WTC11 (cell line): Measurements from ENCODE around the gene MICAL3.

Experiments
- AR ChIP-seq: fragments of 250-450 bp; sonication (Bioruptor Pico); IDR thresholded peaks from 2 replicates; pipeline ENCODE4 v1.9.0; 2021; ENCODE audit warnings: mild to moderate bottlenecking
- CREB1 ChIP-seq: sonication (generic); formaldehyde crosslinking; IDR thresholded peaks from 2 replicates; pipeline ENCODE4 v1.8.0; 2023; ENCODE audit warnings: mild to moderate bottlenecking, missing genetic modification reagents
- CREM ChIP-seq: sonication (generic); formaldehyde crosslinking; IDR thresholded peaks from 2 replicates; pipeline ENCODE4 v1.8.1; 2022; ENCODE audit warnings: mild to moderate bottlenecking, missing genetic modification reagents, moderate library complexity
- HMGXB4 ChIP-seq: sonication (generic); formaldehyde crosslinking; IDR thresholded peaks from 2 replicates; pipeline ENCODE4 v1.8.1; 2023; ENCODE audit warnings: mild to moderate bottlenecking, moderate library complexity, missing genetic modification reagents
- JUN ChIP-seq: sonication (generic); formaldehyde crosslinking; IDR thresholded peaks from 2 replicates; pipeline ENCODE4 v1.8.0; 2023; ENCODE audit warnings: mild to moderate bottlenecking, missing genetic modification reagents
- ZNF317 ChIP-seq: sonication (generic); formaldehyde crosslinking; IDR thresholded peaks from 2 replicates; pipeline ENCODE4 v1.8.1; 2023; ENCODE audit warnings: low read depth, mild to moderate bottlenecking, moderate library complexity, missing genetic modification reagents, borderline replicate concordance
- ZNF671 ChIP-seq: fragments of 250-450 bp; sonication (Bioruptor Pico); IDR thresholded peaks from 2 replicates; pipeline ENCODE4 v1.8.0; 2021; ENCODE audit warnings: mild to moderate bottlenecking
- TF ChIP-seq, protein P1 (sequence below): fragments of 200-600 bp; IDR thresholded peaks from 2 replicates; pipeline ENCODE4 v1.8.0; 2022; ENCODE audit warnings: antibody characterized with exemption
- TF ChIP-seq, protein P2 (sequence below): sonication (generic); formaldehyde crosslinking; IDR thresholded peaks from 2 replicates; pipeline ENCODE4 v1.8.1; 2023; ENCODE audit warnings: mild to moderate bottlenecking, missing genetic modification reagents

DNA sequence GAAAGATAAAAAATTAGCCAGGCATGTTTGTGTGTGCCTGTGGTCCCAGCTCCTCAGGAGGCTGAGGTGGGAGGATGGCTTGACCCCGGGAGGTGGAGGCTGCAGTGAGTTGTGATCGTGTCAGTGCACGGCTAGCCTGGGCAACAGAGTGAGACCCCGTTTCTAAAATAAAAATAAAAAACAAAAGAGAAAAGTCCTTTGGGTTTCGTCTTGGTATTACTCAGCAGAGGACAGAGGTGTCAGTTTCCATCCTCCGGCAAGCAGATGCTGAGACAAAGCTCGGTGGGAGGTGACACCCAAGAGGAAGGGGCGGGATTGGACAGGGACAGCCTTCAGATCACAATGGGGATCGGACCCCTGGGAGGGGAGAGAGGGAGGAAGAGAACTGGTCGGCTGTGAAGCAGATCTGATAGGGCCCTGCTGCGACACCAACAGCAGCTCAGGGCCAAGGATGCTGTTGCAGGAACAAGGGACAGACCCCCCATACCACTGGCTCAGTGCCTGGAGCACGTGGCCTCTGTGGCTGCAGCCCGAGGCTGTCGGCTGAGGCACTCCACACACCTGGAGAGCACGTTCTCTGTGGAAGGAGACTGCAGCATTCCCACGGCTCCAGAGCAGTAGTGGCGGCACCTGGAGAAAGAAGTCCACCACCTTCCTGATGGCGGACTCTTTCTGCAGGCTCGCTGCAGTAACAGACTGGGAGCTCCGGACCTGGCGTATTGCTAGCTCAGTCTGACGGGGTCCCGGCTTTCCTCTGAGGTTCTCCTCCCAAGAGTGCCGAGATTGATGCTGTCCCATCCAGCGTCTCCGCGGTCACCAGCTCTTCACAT lies 244.9 kb downstream of the MICAL3 start:
- TF ChIP-seq, protein P1, sequence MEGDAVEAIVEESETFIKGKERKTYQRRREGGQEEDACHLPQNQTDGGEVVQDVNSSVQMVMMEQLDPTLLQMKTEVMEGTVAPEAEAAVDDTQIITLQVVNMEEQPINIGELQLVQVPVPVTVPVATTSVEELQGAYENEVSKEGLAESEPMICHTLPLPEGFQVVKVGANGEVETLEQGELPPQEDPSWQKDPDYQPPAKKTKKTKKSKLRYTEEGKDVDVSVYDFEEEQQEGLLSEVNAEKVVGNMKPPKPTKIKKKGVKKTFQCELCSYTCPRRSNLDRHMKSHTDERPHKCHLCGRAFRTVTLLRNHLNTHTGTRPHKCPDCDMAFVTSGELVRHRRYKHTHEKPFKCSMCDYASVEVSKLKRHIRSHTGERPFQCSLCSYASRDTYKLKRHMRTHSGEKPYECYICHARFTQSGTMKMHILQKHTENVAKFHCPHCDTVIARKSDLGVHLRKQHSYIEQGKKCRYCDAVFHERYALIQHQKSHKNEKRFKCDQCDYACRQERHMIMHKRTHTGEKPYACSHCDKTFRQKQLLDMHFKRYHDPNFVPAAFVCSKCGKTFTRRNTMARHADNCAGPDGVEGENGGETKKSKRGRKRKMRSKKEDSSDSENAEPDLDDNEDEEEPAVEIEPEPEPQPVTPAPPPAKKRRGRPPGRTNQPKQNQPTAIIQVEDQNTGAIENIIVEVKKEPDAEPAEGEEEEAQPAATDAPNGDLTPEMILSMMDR = no peak
- TF ChIP-seq, protein P2, sequence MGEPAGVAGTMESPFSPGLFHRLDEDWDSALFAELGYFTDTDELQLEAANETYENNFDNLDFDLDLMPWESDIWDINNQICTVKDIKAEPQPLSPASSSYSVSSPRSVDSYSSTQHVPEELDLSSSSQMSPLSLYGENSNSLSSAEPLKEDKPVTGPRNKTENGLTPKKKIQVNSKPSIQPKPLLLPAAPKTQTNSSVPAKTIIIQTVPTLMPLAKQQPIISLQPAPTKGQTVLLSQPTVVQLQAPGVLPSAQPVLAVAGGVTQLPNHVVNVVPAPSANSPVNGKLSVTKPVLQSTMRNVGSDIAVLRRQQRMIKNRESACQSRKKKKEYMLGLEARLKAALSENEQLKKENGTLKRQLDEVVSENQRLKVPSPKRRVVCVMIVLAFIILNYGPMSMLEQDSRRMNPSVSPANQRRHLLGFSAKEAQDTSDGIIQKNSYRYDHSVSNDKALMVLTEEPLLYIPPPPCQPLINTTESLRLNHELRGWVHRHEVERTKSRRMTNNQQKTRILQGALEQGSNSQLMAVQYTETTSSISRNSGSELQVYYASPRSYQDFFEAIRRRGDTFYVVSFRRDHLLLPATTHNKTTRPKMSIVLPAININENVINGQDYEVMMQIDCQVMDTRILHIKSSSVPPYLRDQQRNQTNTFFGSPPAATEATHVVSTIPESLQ (CRISPR knock-in tag) = no peak
- TF ChIP-seq CREM (CRISPR knock-in tag) (no peak), CREB1 (CRISPR knock-in tag) (no peak), ZNF317 (CRISPR knock-in tag) (no peak), JUN (CRISPR knock-in tag) (no peak), HMGXB4 (CRISPR knock-in tag) (no peak), ZNF671 (no peak), AR (CRISPR knock-in tag) (no peak)
